Measurements from ENCODE around the gene GLUL. TPM values are rescaled to one million over a fixed set of nuclear protein-coding genes. Genes with fewer than 3 reads are reported as not detected.
A peak's percentile ranks its signal among the peaks of the same experiment; 100 is the strongest.

The GLUL gene
- 10 to 100 TPM; 18.3 to 77.4 TPM for total RNA-seq

GRCh38 chr1:182391362-182392049, at the start of gene GLUL:
GLUL (minus strand) TSS chr1:182391790; CDS start chr1:182388737, 3,053 bp downstream.
- peaks cover 29% of the 10 kb centered on the region for H3K36me3 Mint-ChIP-seq
- CTCF ChIA-PET: interaction anchor here (1.4 to 6.4 kb wide), 4 partner anchors 30 to 310 kb away, joined by 3 to 179 read pairs (median 6); no protein-coding TSS in a partner anchor
- peak within 1 kb of the TSS; percentile 80 for H3K4me3 Mint-ChIP-seq
- peaks cover 26% of the 10 kb centered on the region for H3K4me1 Mint-ChIP-seq
- H3K27ac Mint-ChIP-seq: peak within 1 kb of the TSS; percentile 82
- no peaks in the 10 kb centered on the region for H3K9me3 Mint-ChIP-seq (ENCODE audit: low read depth)
- H3K27me3 Mint-ChIP-seq: peaks cover 64% of the 10 kb centered on the region
- ATAC-seq: peak; percentile 78
- DNase-seq: peak; percentile 78

GRCh38 chr1:182438326-182438725, 46.7 kb upstream of the GLUL start:
- CTCF ChIA-PET: no interaction called here
- Mint-ChIP-seq H3K4me3 (no peak overlapping the region), H3K27ac (no peak overlapping the region), H3K27me3 (peaks cover 14% of the 10 kb centered on the region), H3K36me3 (peaks cover 4% of the 10 kb centered on the region), H3K4me1 (peaks cover 9% of the 10 kb centered on the region), H3K9me3 (ENCODE audit: low read depth) (peaks cover 6% of the 10 kb centered on the region)
- DNase-seq: no peak
- no peak for ATAC-seq

GRCh38 chr1:182433580-182433979, 42.0 kb upstream of the GLUL start:
- DNase-seq (no peak), ATAC-seq (no peak)
- no peak overlapping the region for H3K4me3 Mint-ChIP-seq
- H3K27me3 Mint-ChIP-seq: peaks cover 21% of the 10 kb centered on the region
- CTCF ChIA-PET: interaction anchor here (1.5 kb wide), 1 partner anchor 37 kb away, joined by 3 read pairs; no protein-coding TSS in a partner anchor
- H3K9me3 Mint-ChIP-seq (ENCODE audit: low read depth): peaks cover 6% of the 10 kb centered on the region
- H3K36me3 Mint-ChIP-seq: peaks cover 4% of the 10 kb centered on the region
- peaks cover 18% of the 10 kb centered on the region for H3K4me1 Mint-ChIP-seq
- H3K27ac Mint-ChIP-seq: no peak overlapping the region

GRCh38 chr1:182431278-182431677, 39.7 kb upstream of the GLUL start:
- no peak for DNase-seq
- Mint-ChIP-seq H3K27ac (no peak overlapping the region), H3K4me3 (no peak overlapping the region), H3K27me3 (peaks cover 14% of the 10 kb centered on the region), H3K4me1 (peaks cover 23% of the 10 kb centered on the region), H3K36me3 (no peaks in the 10 kb centered on the region), H3K9me3 (ENCODE audit: low read depth) (no peaks in the 10 kb centered on the region)
- ATAC-seq: no peak
- CTCF ChIA-PET: interaction anchor here (1.0 to 1.1 kb wide), 2 partner anchors 9 to 288 kb away, joined by 3 to 4 read pairs; no protein-coding TSS in a partner anchor

- peaks cover 26% of the 10 kb centered on the region for H3K4me1 Mint-ChIP-seq
- no peaks in the 10 kb centered on the region for H3K9me3 Mint-ChIP-seq (ENCODE audit: low read depth)
- peak; percentile 86 for ATAC-seq
- H3K27ac Mint-ChIP-seq: peak overlapping the region; percentile 48
- H3K36me3 Mint-ChIP-seq: no peaks in the 10 kb centered on the region
- DNase-seq: peak; percentile 80
- H3K27me3 Mint-ChIP-seq: peaks cover 14% of the 10 kb centered on the region
- H3K4me3 Mint-ChIP-seq: peak overlapping the region; percentile 17
- CTCF ChIA-PET: interaction anchor here (1.0 kb wide), 1 partner anchor 8 kb away, joined by 4 read pairs; no protein-coding TSS in a partner anchor
Measured at GRCh38 chr1:182430263-182431068, 38.9 kb upstream of the GLUL start.

GRCh38 chr1:182428043-182428442, 36.5 kb upstream of the GLUL start:
- no peaks in the 10 kb centered on the region for H3K36me3 Mint-ChIP-seq
- CTCF ChIA-PET: interaction anchor here (0.9 kb wide), 1 partner anchor 285 kb away, joined by 4 read pairs; no protein-coding TSS in a partner anchor
- H3K4me1 Mint-ChIP-seq: peaks cover 26% of the 10 kb centered on the region
- H3K27me3 Mint-ChIP-seq: peaks cover 9% of the 10 kb centered on the region
- ATAC-seq (no peak), DNase-seq (no peak)
- H3K4me3 Mint-ChIP-seq: no peak overlapping the region
- no peaks in the 10 kb centered on the region for H3K9me3 Mint-ChIP-seq (ENCODE audit: low read depth)
- no peak overlapping the region for H3K27ac Mint-ChIP-seq

GRCh38 chr1:182426442-182427430, 35.1 kb upstream of the GLUL start:
- peak overlapping the region; percentile 10 for H3K27ac Mint-ChIP-seq
- H3K36me3 Mint-ChIP-seq: no peaks in the 10 kb centered on the region
- H3K27me3 Mint-ChIP-seq: peaks cover 17% of the 10 kb centered on the region
- H3K9me3 Mint-ChIP-seq (ENCODE audit: low read depth): no peaks in the 10 kb centered on the region
- H3K4me1 Mint-ChIP-seq: peaks cover 26% of the 10 kb centered on the region
- CTCF ChIA-PET: no interaction called here
- H3K4me3 Mint-ChIP-seq: no peak overlapping the region
- ATAC-seq: no peak
- no peak for DNase-seq

GRCh38 chr1:182415789-182416188, 24.2 kb upstream of the GLUL start:
- H3K27me3 Mint-ChIP-seq: peaks cover 45% of the 10 kb centered on the region
- peak; percentile 47 for ATAC-seq

GRCh38 chr1:182413969-182414368, 22.4 kb upstream of the GLUL start:
- CTCF ChIA-PET: interaction anchor here (1.7 kb wide), 1 partner anchor 9 kb away, joined by 5 read pairs; no protein-coding TSS in a partner anchor
- Mint-ChIP-seq H3K27ac (no peak overlapping the region), H3K4me1 (peaks cover 23% of the 10 kb centered on the region), H3K36me3 (no peaks in the 10 kb centered on the region), H3K9me3 (ENCODE audit: low read depth) (no peaks in the 10 kb centered on the region), H3K4me3 (no peak overlapping the region), H3K27me3 (peaks cover 47% of the 10 kb centered on the region)
- DNase-seq (no peak), ATAC-seq (no peak)

More at GRCh38 chr1:182415789-182416188, 24.2 kb upstream of the GLUL start:
- CTCF ChIA-PET: interaction anchor here (1.0 kb wide), 1 partner anchor 20 kb away, joined by 3 read pairs; no protein-coding TSS in a partner anchor
- Mint-ChIP-seq H3K27ac (no peak overlapping the region), H3K9me3 (ENCODE audit: low read depth) (no peaks in the 10 kb centered on the region), H3K36me3 (no peaks in the 10 kb centered on the region), H3K4me3 (no peak overlapping the region), H3K4me1 (peaks cover 23% of the 10 kb centered on the region)
- DNase-seq: no peak

GRCh38 chr1:182413486-182413885, 21.9 kb upstream of the GLUL start:
- DNase-seq: no peak
- Mint-ChIP-seq H3K9me3 (ENCODE audit: low read depth) (no peaks in the 10 kb centered on the region), H3K36me3 (no peaks in the 10 kb centered on the region), H3K27me3 (peaks cover 42% of the 10 kb centered on the region), H3K4me3 (no peak overlapping the region), H3K4me1 (peaks cover 21% of the 10 kb centered on the region), H3K27ac (no peak overlapping the region)
- ATAC-seq: no peak
- CTCF ChIA-PET: interaction anchor here (1.7 kb wide), 1 partner anchor 10 kb away, joined by 5 read pairs; no protein-coding TSS in a partner anchor

- Mint-ChIP-seq H3K4me3 (no peak overlapping the region), H3K27me3 (peaks cover 44% of the 10 kb centered on the region), H3K4me1 (peaks cover 6% of the 10 kb centered on the region), H3K27ac (no peak overlapping the region), H3K36me3 (no peaks in the 10 kb centered on the region), H3K9me3 (ENCODE audit: low read depth) (no peaks in the 10 kb centered on the region)
- DNase-seq (no peak), ATAC-seq (no peak)
- CTCF ChIA-PET: interaction anchor here (1.3 kb wide), 1 partner anchor 325 kb away, joined by 3 read pairs; no protein-coding TSS in a partner anchor
Measured at GRCh38 chr1:182410620-182411273, 19.2 kb upstream of the GLUL start.

- Mint-ChIP-seq H3K36me3 (no peaks in the 10 kb centered on the region), H3K27me3 (peaks cover 43% of the 10 kb centered on the region), H3K9me3 (ENCODE audit: low read depth) (no peaks in the 10 kb centered on the region), H3K4me3 (no peak overlapping the region), H3K27ac (no peak overlapping the region), H3K4me1 (peaks cover under 1% of the 10 kb centered on the region)
- CTCF ChIA-PET: no interaction called here
- ATAC-seq (no peak), DNase-seq (no peak)
Measured at GRCh38 chr1:182410138-182410537, 18.5 kb upstream of the GLUL start.
